SK-N-MC (cell line): ENCODE results near the gene DOCK4.

ENCODE experiments used
- EZH2 ChIP-seq: fragments of 200-600 bp; sonication (generic); IDR thresholded peaks from one replicate; pipeline ENCODE4 v1.6.1; 2017; ENCODE audit warnings: antibody characterized with exemption
- FOXP2 ChIP-seq: optimal IDR thresholded peaks from 2 replicates; pipeline ENCODE3; 2011; ENCODE audit warnings: mild to moderate bottlenecking, moderate library complexity; ENCODE audit not compliant: insufficient read depth; ENCODE audit errors: extremely low read length, control extremely low read depth
- POLR2AphosphoS5 ChIP-seq: IDR thresholded peaks from 2 replicates; pipeline ENCODE4 v1.6.1; 2012; ENCODE audit warnings: mild to moderate bottlenecking, low read depth, low read length, borderline replicate concordance

- TF ChIP-seq EZH2 (no peak), POLR2AphosphoS5 (no peak), FOXP2 (no peak)
These were observed 218.3 kb downstream of the DOCK4 start for GRCh38 chr7:111987886-111988285.
